HG03457 (cell line): ENCODE data around the gene TMEM86A.

Source experiments
- ATAC-seq: cut with Tn5 transposase; IDR thresholded peaks from one replicate; pipeline ENCODE4 v1.9.1; 2021; ENCODE audit warnings: moderate number of reproducible peaks; ENCODE audit not compliant: unreplicated experiment

TMEM86A gene

GRCh38 chr11:18722293-18722637 lies 23.7 kb downstream of the TMEM86A start:
- ATAC-seq = no peak

DNA sequence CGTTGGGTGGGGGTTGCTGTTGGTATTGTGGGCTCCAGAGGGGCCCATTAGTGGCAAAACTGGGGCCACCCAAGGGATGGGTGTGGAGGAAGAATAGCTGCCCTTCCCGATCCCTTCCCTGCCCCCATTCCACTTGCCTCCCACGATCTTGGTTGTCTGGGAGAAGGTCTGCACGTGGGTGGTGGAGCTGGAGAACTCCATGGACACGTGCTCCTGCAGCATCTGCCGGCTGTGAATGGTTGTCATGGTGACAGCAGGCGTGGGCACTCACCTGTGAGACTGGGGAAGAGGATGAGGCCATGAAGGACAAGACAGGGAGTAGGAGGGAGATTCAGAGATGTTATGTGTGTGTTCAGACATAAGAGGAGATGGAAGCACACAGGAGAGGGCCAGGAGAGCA lies 25.4 kb downstream of the TMEM86A start:
- ATAC-seq = no peak

DNA sequence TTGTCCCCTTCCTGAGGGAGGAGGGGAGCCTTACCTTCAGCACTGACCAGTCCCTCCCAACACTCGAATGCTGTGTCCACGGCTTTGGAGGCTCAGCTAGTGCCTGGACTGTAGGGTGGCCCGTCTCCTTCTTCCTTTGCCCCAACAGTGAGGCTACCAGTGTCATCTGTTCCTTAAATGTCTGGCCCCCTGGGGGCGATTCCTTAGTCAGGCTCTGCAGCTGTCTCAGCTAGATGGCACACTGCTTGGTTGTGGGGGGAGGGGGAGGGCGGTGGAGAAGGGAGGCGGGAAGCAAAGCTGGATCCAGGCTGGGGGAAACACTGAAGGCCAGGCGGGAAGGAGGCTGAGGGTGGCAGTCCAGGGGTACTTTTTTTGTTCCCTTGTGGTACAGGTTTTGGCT lies 27.5 kb downstream of the TMEM86A start, which contains the start of gene IGSF22:
IGSF22 (minus strand) TSS at position 149 of the 400 bp plus-strand sequence. CDS start 1,952 bp downstream, outside the sequence.
- ATAC-seq = no peak

DNA sequence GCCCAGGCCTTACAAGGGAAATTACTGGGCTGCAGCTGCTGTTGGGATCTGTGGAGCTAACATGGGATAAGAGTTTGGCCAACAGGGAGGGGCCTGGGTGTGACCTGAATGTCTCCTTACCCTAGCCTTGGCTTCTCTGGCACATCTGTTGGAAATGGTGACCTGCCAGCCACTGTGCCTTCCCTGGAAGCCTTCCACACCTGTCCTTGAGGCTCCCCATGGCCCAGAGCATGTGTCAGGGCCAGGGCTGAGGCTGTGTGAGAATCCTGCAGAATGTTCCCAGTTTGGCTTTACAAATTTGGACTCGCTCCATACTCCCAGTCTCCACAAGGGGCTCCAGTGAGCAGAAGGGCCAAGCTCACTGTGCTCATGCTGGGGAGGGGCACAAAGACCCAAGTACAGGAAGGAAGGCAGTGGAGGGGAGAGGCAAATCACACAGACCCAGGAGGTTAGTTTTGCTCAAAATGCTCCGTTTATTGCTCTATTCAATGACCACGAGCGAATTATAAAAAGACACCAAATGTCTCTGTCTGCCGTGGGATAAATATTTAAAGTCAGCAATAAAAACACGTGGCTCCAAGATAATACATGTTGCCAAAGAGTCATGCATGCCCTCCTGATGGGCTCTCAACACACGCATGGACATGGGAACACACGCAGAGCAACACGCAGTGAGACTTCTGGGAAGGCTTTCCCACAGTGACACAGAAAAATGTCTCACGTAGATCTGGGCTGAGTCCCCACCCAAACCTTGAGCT lies 29.1 kb downstream of the TMEM86A start:
- ATAC-seq = no peak

DNA sequence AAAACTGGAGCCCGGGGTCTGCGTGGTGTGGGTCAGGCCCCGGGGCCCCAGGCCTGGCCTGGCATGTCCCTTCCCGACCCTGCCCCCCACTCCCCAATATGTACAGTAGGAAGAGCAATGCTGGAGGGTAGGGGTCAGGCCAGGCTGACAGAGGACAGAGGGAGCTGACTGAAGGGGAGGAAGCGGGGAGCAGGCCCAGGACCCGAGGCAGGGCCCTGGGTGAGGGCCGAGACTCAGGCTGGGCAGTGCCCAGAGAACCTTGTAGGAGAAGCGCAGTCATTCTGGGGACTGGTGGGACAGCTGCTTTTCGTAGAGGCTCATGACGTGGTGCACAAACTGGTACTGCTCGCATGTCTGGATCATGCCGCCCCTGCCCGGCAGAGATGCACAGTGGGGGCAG lies 30.1 kb downstream of the TMEM86A start:
- ATAC-seq = no peak

DNA sequence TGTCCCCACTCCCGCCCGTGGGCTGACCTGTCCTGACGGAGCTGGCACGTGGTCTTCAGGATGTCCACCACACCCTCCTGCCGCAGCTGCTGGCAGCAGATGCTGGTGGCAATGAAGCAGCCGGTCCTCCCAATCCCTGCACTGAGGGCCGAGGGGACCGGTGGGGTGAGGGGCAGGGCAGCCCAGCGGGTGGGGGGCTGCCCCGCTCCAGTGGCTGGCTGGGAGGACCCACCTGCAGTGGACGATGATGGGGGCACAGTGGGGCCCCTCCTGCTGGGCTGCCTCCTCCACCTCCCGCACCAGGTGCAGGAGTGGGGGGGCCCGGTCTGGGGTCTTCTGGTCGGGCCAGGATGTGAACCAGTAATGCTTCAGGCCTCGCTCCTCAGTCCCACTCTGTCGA lies 30.8 kb downstream of the TMEM86A start:
- no peak for ATAC-seq

DNA sequence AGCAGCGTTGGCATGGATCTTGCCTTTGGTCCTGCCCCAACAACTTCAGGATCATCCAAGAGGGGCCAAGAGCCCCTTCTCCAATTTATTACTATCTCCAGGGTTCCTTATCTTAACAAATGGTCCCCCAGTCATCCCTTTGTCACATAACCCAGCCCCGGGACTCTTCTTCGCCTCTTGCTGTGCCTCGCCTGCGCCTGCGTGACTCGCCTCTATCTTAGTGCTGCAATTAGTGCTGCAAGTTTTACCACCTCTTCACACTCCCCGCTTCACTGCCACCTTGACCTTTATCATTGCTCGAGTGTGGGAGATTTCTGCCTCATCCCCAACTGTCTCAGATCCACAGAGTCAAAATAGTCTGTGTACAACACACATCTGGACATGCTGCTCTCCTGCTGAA lies 31.4 kb downstream of the TMEM86A start:
- ATAC-seq = no peak

DNA sequence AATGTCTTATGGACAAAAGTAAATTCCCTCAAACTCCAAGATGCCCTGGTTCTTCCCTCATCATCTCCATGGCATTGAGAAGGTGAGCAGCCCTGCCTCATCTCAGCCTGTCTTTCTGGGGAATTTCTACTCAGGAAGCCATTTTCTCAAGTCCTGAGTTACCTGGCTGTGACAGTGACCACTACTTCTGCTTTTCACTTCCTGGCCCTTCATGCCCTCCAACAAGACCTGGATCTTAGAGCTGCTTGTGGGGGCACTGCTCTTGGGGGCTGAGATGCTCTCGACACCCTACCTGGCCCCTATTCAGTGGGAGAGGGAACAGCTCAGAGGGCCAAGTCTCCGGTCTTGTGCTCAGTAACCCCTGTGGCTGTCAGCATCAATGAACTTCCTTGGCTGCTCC lies 32.9 kb downstream of the TMEM86A start:
- no peak for ATAC-seq

DNA sequence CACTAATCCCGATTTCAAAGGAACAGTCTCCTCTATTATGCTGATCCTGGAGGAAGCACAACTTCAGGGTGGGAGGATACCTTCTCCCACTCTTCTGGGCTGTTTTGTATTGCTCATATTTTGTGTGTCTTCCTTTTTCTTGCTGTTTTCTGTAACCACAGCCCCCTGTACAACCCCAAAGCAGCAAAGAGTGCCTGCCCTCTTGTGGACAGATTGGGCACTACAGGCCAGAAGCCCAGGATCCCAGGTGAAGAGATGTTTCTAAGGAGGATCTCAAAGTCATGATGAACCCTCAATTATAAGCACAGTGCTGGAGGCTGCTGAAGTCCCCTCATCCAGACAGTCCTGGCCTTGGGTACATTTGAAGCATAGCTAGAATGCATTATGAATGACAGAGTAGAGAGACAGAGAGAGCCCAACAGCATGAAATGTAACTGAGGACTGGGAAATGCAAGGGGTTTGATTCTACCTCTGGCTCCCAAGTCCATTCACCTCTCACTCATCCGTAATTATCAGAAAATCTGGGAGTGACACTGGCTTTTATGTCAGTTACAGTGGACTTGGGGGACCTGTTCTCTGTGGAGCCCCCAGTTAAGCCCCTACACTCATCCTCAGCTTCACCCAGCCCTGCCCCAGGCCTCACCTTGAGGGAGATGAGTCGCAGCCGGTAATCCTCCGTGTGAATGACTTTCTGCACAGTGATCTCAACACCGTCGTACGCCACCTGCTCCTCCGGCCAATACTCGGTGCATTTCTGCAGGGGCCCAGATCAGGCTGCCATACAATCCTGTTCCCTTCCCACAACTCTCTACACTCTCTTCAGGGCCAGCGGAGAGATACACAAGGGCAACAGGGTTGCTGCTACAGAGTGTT lies 33.6 kb downstream of the TMEM86A start:
- no peak for ATAC-seq

GRCh38 chr11:18733202-18733601 lies 34.6 kb downstream of the TMEM86A start:
- ATAC-seq = no peak

DNA sequence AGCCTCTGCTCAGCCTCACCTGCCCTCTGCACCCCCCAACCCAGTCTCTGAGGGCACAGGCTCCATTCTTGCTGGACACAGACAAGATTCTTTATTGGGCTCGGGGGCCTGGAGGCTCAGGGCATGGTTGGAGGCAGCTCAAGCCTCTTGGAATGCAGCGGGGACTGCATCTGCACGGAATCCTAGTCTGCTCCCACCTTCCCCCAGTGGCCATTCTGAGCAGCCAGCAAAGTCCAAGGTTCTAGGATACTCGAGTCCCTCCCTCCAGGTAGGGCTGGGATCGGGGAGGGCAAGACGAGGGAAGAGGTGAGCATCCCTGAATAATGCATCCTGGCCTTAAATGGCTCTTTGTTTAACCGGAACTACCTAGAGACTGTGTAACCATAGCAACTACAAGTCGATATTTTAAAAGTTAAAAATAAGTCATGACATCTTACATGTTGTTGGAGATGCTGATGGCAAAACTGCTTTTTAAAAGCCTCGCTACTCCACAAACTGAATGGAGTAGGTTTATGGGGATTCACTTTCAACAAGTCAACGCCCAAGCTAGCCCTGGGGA lies 38.1 kb downstream of the TMEM86A start:
- ATAC-seq = no peak

DNA sequence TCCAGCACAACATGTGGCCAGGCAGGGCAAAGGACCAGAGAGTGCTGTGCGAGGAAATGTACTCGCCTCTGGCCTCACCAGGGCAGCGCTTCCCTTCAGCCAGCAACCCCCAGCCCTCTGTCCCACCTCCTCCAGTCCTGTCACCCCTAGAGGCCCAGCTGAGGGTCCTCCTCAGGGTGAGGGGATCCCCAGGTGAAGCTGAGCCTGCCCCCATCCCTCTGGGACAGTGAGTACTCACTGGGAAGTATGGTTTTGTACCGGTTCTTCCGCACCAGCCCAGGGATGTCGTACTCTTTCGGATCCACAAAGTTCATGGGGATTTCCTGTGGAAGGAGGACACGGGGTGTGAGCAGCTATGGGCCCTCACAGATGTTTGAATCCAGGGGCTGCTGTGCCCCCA lies 39.1 kb downstream of the TMEM86A start:
- ATAC-seq = no peak

DNA sequence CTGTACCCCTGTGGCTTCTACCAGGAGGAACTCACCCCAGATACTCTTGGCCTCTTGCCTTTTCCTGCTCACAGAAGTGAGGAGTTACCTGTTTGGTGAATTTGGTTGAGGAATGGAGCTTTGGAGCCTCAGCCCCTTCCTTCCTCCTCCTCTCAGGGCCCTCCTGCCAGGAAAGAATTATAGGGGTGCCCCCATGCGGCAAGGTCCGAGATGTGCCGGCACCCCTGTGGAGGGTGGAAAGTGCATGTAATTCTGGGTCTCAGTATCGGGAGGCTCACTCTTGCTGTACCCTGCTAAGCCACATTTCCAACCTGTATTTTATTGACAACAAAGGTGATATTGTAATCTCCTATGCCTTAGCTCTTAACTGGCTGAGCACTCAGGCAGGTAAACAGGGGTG lies 41.1 kb downstream of the TMEM86A start:
- no peak for ATAC-seq

- ATAC-seq = no peak
Observed at GRCh38 chr11:18741783-18742182, 43.2 kb downstream of the TMEM86A start.

DNA sequence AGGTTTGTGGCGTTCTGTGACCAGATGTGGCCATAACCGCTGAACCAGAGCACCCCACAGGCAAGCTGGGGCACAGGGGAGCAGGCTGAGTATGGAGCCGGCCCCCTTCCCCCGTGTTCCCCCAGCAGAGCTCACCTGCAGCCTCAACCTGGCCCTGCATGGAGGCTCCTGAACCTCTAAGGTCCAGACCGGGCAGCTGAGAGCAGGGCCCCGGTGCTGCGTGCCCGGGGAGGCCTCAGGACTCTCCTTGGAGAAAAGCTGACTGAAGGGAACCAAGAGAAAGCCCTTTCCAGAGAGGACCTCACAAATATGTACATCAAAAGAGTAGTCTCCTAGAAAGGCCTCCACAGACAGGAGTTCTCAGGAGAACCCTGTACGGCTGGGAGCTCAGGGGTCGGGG lies 44.8 kb downstream of the TMEM86A start:
- no peak for ATAC-seq

- ATAC-seq = no peak
Observed at GRCh38 chr11:18743900-18744514, 45.4 kb downstream of the TMEM86A start.

DNA sequence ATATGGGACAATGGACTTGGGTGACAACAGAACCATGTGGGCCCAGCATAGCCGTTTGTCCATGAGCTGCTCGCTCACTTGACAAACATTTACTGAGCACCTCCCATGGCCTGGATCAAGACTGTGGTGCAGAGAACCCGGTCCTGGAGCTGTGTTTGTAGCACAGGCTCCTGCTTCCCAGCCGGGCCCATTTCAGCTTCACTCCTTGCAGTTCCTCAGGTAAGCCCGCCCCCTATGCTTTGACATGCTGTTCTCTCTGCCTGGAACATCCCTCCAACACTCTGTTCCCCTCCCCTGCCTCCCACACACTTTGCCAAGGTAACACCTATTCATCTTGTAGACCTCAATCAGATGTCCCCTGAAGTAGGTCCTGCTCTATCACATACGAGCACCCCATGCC lies 46.7 kb downstream of the TMEM86A start:
- no peak for ATAC-seq

GRCh38 chr11:18748766-18749365 lies 50.3 kb downstream of the TMEM86A start:
- no peak for ATAC-seq

DNA sequence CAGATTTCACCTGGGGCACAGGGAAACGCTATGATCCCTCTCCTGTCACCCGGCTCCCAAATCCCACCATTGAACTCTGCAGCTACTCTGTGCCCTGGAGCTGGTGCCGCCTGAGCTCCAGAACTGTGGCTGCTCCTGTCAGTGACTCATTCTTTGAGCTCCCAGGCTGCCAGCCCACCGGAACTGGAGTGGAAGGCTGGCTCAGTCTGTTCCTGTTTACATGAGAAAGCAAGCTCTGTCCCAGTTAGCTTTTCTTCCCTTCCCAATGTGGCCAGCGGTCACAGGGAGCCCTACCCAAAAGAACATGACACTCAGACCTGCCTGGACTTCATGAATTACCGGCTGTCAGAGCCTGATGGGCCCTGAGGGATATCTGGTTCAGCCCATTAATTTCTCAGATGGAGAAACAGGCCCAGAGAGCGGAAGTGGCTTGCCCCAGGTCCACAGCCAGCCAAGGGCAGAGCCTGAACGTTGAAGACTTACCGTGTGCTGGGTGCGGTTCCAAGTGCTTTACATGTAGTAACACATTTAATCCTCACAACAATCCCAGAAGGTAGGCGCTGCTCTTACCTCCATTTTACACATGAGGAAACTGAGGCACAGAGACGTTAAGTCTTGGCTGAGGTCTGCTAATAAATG lies 51.2 kb downstream of the TMEM86A start:
- no peak for ATAC-seq

GRCh38 chr11:18750944-18751343 lies 52.4 kb downstream of the TMEM86A start:
- no peak for ATAC-seq

- ATAC-seq = no peak
Observed at GRCh38 chr11:18752502-18752901, 53.9 kb downstream of the TMEM86A start.
